HUES64 (cell line): ENCODE measurements around the gene UBQLN1.
"Not testable (repeated sequence)": the region's sequence is repeated elsewhere in the genome, so short reads cannot be mapped to it uniquely, and the experiment has no call there.

Experiments
- H3K27ac ChIP-seq: 2 replicates; pipeline ENCODE4 v1.7.0; 2013; ENCODE audit warnings: low read depth, low read length, inconsistent platforms
- H3K27me3 ChIP-seq: 2 replicates; pipeline ENCODE4 v1.6.1; 2013; ENCODE audit warnings: mild to moderate bottlenecking, low read length; ENCODE audit not compliant: insufficient read depth
- H3K36me3 ChIP-seq: 2 replicates; pipeline ENCODE4 v1.6.1; 2013; ENCODE audit warnings: mild to moderate bottlenecking, low read length; ENCODE audit not compliant: insufficient read depth
- H3K4me1 ChIP-seq: 2 replicates; pipeline ENCODE4 v1.6.1; 2013; ENCODE audit warnings: mild to moderate bottlenecking, low read length, moderate library complexity; ENCODE audit not compliant: insufficient read depth
- H3K4me3 ChIP-seq: 2 replicates; pipeline ENCODE4 v1.5.1; 2013; ENCODE audit warnings: mild to moderate bottlenecking, low read length, moderate library complexity
- H3K9ac ChIP-seq: 2 replicates; pipeline ENCODE4 v1.6.1; 2013; ENCODE audit warnings: mild to moderate bottlenecking, low read depth, low read length
- H3K9me3 ChIP-seq: 2 replicates; pipeline ENCODE4 v1.6.1; 2013; ENCODE audit warnings: low read depth, low read length; ENCODE audit not compliant: insufficient read depth
- WGBS: fragments of 150-250, 120-280 bp; methylation state at CpG from one replicate; pipeline ENCODE4 v1.1.7; 2013; ENCODE audit warnings: missing lambda C conversion rate; 5-methylcytosine and 5-hydroxymethylcytosine counted together

The UBQLN1 gene

GRCh38 chr9:83617299-83617698 lies 90.5 kb downstream of the UBQLN1 start:
- no peaks in the 10 kb centered on the region for H3K9me3 ChIP-seq
- H3K4me3 ChIP-seq: no peak overlapping the region
- no peak overlapping the region for H3K9ac ChIP-seq
- H3K27ac ChIP-seq: no peak overlapping the region
- H3K36me3 ChIP-seq: no peaks in the 10 kb centered on the region
- H3K27me3 ChIP-seq: no peaks in the 10 kb centered on the region
- 0 out of 2 replicates have a peak, but pooled peaks cover 4% of the 10 kb centered on the region for H3K4me1 ChIP-seq
- WGBS: 100% methylated on average over 1 of the region's 1 CpG

GRCh38 chr9:83613298-83613697 lies 94.5 kb downstream of the UBQLN1 start:
- H3K36me3 ChIP-seq, H3K4me1 ChIP-seq, H3K9me3 ChIP-seq, H3K27me3 ChIP-seq, H3K4me3 ChIP-seq, H3K27ac ChIP-seq, H3K9ac ChIP-seq: not testable (repeated sequence)
- 94% methylated on average over 3 of the region's 3 CpGs for WGBS
